Measurements from ENCODE around the gene GSX1.

GRCh38 chr13:27810461-27810860 lies 18.2 kb downstream of the GSX1 start:
- TF ChIP-seq POLR2AphosphoS5 (IDR thresholded peaks at IDR 0.05; ENCODE audit: low read depth, low read length), result no peak
- TF ChIP-seq, protein P1, sequence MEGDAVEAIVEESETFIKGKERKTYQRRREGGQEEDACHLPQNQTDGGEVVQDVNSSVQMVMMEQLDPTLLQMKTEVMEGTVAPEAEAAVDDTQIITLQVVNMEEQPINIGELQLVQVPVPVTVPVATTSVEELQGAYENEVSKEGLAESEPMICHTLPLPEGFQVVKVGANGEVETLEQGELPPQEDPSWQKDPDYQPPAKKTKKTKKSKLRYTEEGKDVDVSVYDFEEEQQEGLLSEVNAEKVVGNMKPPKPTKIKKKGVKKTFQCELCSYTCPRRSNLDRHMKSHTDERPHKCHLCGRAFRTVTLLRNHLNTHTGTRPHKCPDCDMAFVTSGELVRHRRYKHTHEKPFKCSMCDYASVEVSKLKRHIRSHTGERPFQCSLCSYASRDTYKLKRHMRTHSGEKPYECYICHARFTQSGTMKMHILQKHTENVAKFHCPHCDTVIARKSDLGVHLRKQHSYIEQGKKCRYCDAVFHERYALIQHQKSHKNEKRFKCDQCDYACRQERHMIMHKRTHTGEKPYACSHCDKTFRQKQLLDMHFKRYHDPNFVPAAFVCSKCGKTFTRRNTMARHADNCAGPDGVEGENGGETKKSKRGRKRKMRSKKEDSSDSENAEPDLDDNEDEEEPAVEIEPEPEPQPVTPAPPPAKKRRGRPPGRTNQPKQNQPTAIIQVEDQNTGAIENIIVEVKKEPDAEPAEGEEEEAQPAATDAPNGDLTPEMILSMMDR (IDR thresholded peaks at IDR 0.05), result no peak
- no peak for TF ChIP-seq SIN3A (IDR thresholded peaks at IDR 0.05; ENCODE audit: borderline replicate concordance, insufficient read depth, low read depth, low read length)
- TF ChIP-seq, protein P2, sequence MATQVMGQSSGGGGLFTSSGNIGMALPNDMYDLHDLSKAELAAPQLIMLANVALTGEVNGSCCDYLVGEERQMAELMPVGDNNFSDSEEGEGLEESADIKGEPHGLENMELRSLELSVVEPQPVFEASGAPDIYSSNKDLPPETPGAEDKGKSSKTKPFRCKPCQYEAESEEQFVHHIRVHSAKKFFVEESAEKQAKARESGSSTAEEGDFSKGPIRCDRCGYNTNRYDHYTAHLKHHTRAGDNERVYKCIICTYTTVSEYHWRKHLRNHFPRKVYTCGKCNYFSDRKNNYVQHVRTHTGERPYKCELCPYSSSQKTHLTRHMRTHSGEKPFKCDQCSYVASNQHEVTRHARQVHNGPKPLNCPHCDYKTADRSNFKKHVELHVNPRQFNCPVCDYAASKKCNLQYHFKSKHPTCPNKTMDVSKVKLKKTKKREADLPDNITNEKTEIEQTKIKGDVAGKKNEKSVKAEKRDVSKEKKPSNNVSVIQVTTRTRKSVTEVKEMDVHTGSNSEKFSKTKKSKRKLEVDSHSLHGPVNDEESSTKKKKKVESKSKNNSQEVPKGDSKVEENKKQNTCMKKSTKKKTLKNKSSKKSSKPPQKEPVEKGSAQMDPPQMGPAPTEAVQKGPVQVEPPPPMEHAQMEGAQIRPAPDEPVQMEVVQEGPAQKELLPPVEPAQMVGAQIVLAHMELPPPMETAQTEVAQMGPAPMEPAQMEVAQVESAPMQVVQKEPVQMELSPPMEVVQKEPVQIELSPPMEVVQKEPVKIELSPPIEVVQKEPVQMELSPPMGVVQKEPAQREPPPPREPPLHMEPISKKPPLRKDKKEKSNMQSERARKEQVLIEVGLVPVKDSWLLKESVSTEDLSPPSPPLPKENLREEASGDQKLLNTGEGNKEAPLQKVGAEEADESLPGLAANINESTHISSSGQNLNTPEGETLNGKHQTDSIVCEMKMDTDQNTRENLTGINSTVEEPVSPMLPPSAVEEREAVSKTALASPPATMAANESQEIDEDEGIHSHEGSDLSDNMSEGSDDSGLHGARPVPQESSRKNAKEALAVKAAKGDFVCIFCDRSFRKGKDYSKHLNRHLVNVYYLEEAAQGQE (IDR thresholded peaks at IDR 0.05; ENCODE audit: insufficient read depth in 1 of 2, low read depth in 2 of 2, low read length in 1 of 2), result no peak
